ENCODE measurements around the gene ELL2.

- no peak for TF ChIP-seq CTCF (IDR thresholded peaks at IDR 0.05; ENCODE audit: insufficient read depth, low read depth, low read length)
- TF ChIP-seq EZH2 (IDR thresholded peaks at IDR 0.05; ENCODE audit: insufficient read depth, low read length) = no peak
Measured at GRCh38 chr5:95852567-95852966, 109.1 kb downstream of the ELL2 start.

Measured in astrocyte (in vitro differentiated cells and primary cell).